Natural killer cell treated with Interleukin-12 subunit alpha and Interleukin-12 subunit beta and Interleukin-15 and Interleukin-18, amount 100 ng/mL, for 72 hours (primary cell): ENCODE data around the gene DDX49. TPM values are rescaled to one million over a fixed set of nuclear protein-coding genes. Genes with fewer than 3 reads are reported as not detected.
A peak's percentile ranks its signal among the peaks of the same experiment; 100 is the strongest.

Experiments
- ATAC-seq, 2 donors: fragments of 150-1000 bp; cut with Tn5 transposase in 1 of 2; sonication (Bioruptor Pico), chemical (Tn5 transposase) in 1 of 2; 2 replicates each; pipeline ENCODE4 v1.10.0; 2021
- DNase-seq: peaks from one replicate; pipeline ENCODE4 v3.0.0; 2022; ENCODE audit warnings: low spot score
- H3K27ac Mint-ChIP-seq, 2 donors: 1 replicate in 1 of 2; 2 replicates in 1 of 2; pipeline ENCODE4 v1.8.0; 2022; ENCODE audit warnings: mixed read lengths in 2 of 2, mild to moderate bottlenecking in 1 of 2, moderate library complexity in 1 of 2
- H3K27me3 Mint-ChIP-seq, 2 donors: 1 replicate in 1 of 2; 2 replicates in 1 of 2; pipeline ENCODE4 v1.8.0; 2022; ENCODE audit warnings: mixed read lengths in 2 of 2
- H3K36me3 Mint-ChIP-seq: one replicate; pipeline ENCODE4 v1.8.0; 2022; ENCODE audit warnings: mixed read lengths
- H3K4me1 Mint-ChIP-seq, 2 donors: 1 replicate in 1 of 2; 2 replicates in 1 of 2; pipeline ENCODE4 v1.8.0; 2022; ENCODE audit warnings: low read depth in 2 of 2, mixed read lengths in 2 of 2, mild to moderate bottlenecking in 1 of 2
- H3K4me3 Mint-ChIP-seq: one replicate; pipeline ENCODE4 v1.8.0; 2022; ENCODE audit warnings: mixed read lengths
- H3K9me3 Mint-ChIP-seq: 2 replicates; pipeline ENCODE4 v1.8.0; 2022; ENCODE audit warnings: mixed read lengths
- total RNA-seq, 2 donors: library from RNA; stranded (reverse); gene quantifications; one replicate each; pipeline ENCODE4 v1.2.3, GENCODE V29; 2022

Gene DDX49
- total RNA-seq, 2 donors from 2014 or later: 72.7 to 119 TPM

GRCh38 chr19:18886972-18887371 lies 32.5 kb upstream of the DDX49 start:
- H3K27me3 Mint-ChIP-seq: peaks cover 0 to 8% of the 10 kb centered on the region in 2 donors
- H3K4me3 Mint-ChIP-seq: no peak overlapping the region
- ATAC-seq (no peak), DNase-seq (no peak)
- H3K27ac Mint-ChIP-seq: no peak overlapping the region
- H3K4me1 Mint-ChIP-seq: peaks cover 0 to 3% of the 10 kb centered on the region in 2 donors
- H3K36me3 Mint-ChIP-seq: no peaks in the 10 kb centered on the region
- H3K9me3 Mint-ChIP-seq: no peaks in the 10 kb centered on the region

- DNase-seq (no peak), ATAC-seq (no peak)
- Mint-ChIP-seq H3K27ac (no peak overlapping the region), H3K27me3 (peaks cover 0 to 11% of the 10 kb centered on the region in 2 donors), H3K4me3 (no peak overlapping the region), H3K4me1 (peaks cover 0 to 3% of the 10 kb centered on the region in 2 donors), H3K9me3 (no peaks in the 10 kb centered on the region), H3K36me3 (no peaks in the 10 kb centered on the region)
Measured at GRCh38 chr19:18889949-18890745, 29.4 kb upstream of the DDX49 start.

GRCh38 chr19:18893587-18894253 lies 25.8 kb upstream of the DDX49 start:
- no peak for DNase-seq
- no peaks in the 10 kb centered on the region for H3K9me3 Mint-ChIP-seq
- ATAC-seq: no peak
- H3K27ac Mint-ChIP-seq: no peak overlapping the region
- peaks cover 5 to 8% of the 10 kb centered on the region in 2 donors for H3K4me1 Mint-ChIP-seq
- peaks cover 13 to 17% of the 10 kb centered on the region in 2 donors for H3K27me3 Mint-ChIP-seq
- no peak overlapping the region for H3K4me3 Mint-ChIP-seq
- no peaks in the 10 kb centered on the region for H3K36me3 Mint-ChIP-seq

- H3K36me3 Mint-ChIP-seq: no peaks in the 10 kb centered on the region
- H3K27ac Mint-ChIP-seq: no peak overlapping the region
- ATAC-seq: no peak
- DNase-seq: no peak
- peaks cover 13 to 17% of the 10 kb centered on the region in 2 donors for H3K27me3 Mint-ChIP-seq
- H3K9me3 Mint-ChIP-seq: no peaks in the 10 kb centered on the region
- H3K4me1 Mint-ChIP-seq: peaks cover 5 to 8% of the 10 kb centered on the region in 2 donors
- H3K4me3 Mint-ChIP-seq: no peak overlapping the region
Measured at GRCh38 chr19:18894254-18895037, 25.1 kb upstream of the DDX49 start.

- Mint-ChIP-seq H3K27me3 (peaks cover 13% of the 10 kb centered on the region in 2 donors), H3K9me3 (no peaks in the 10 kb centered on the region), H3K4me3 (no peak overlapping the region), H3K27ac (no peak overlapping the region), H3K36me3 (no peaks in the 10 kb centered on the region), H3K4me1 (peaks cover 5 to 8% of the 10 kb centered on the region in 2 donors)
- no peak for DNase-seq
- ATAC-seq: no peak
Measured at GRCh38 chr19:18895038-18895823, 24.3 kb upstream of the DDX49 start.

- H3K27me3 Mint-ChIP-seq: peaks cover 13% of the 10 kb centered on the region in 2 donors
- H3K36me3 Mint-ChIP-seq: no peaks in the 10 kb centered on the region
- H3K27ac Mint-ChIP-seq: no peak within 1 kb of the TSS
- H3K9me3 Mint-ChIP-seq: no peaks in the 10 kb centered on the region
- peaks cover 5 to 8% of the 10 kb centered on the region in 2 donors for H3K4me1 Mint-ChIP-seq
- DNase-seq (no peak), ATAC-seq (no peak)
- peak within 1 kb of the TSS; percentile 63 for H3K4me3 Mint-ChIP-seq
Measured at GRCh38 chr19:18895824-18896341, 23.6 kb upstream of the DDX49 start, which contains the start of gene CERS1. Gene CERS1, minus strand, starts transcription at chr19:18896158. Its CDS starts 86 bp downstream, at chr19:18896072.

GRCh38 chr19:18896421-18896841 lies 23.1 kb upstream of the DDX49 start:
- Mint-ChIP-seq H3K4me1 (peaks cover 5 to 8% of the 10 kb centered on the region in 2 donors), H3K4me3 (peak overlapping the region; percentile 63), H3K27me3 (peaks cover 13% of the 10 kb centered on the region in 2 donors), H3K9me3 (no peaks in the 10 kb centered on the region), H3K27ac (no peak overlapping the region), H3K36me3 (no peaks in the 10 kb centered on the region)
- ATAC-seq (no peak), DNase-seq (no peak)

GRCh38 chr19:18897094-18898029 lies 22.2 kb upstream of the DDX49 start:
- H3K27me3 Mint-ChIP-seq: peaks cover 13% of the 10 kb centered on the region in 2 donors
- H3K27ac Mint-ChIP-seq: no peak overlapping the region
- ATAC-seq (peak in 1 of 2 donors; percentile 17), DNase-seq (no peak)
- H3K4me1 Mint-ChIP-seq: peaks cover 5 to 8% of the 10 kb centered on the region in 2 donors
- H3K9me3 Mint-ChIP-seq: no peaks in the 10 kb centered on the region
- H3K36me3 Mint-ChIP-seq: no peaks in the 10 kb centered on the region
- peak overlapping the region; percentile 19 for H3K4me3 Mint-ChIP-seq

- H3K36me3 Mint-ChIP-seq: no peaks in the 10 kb centered on the region
- peaks cover 13% of the 10 kb centered on the region in 2 donors for H3K27me3 Mint-ChIP-seq
- H3K27ac Mint-ChIP-seq: no peak overlapping the region
- H3K4me3 Mint-ChIP-seq: no peak overlapping the region
- ATAC-seq (no peak), DNase-seq (no peak)
- H3K4me1 Mint-ChIP-seq: peaks cover 5 to 8% of the 10 kb centered on the region in 2 donors
- H3K9me3 Mint-ChIP-seq: no peaks in the 10 kb centered on the region
Measured at GRCh38 chr19:18898081-18898606, 21.4 kb upstream of the DDX49 start.

GRCh38 chr19:18898607-18899408 lies 20.7 kb upstream of the DDX49 start:
- Mint-ChIP-seq H3K4me3 (no peak overlapping the region), H3K9me3 (no peaks in the 10 kb centered on the region), H3K27ac (no peak overlapping the region), H3K27me3 (peaks cover 11 to 13% of the 10 kb centered on the region in 2 donors), H3K4me1 (peaks cover 5 to 8% of the 10 kb centered on the region in 2 donors), H3K36me3 (no peaks in the 10 kb centered on the region)
- ATAC-seq (no peak), DNase-seq (no peak)
